HL-60/S4 treated with retinoic acid at 250 ng/mL for 4 days and 3 days (cell line): ENCODE results near the gene NEUROG3.

ENCODE experiments used
- in situ Hi-C: fragments of 300-500 bp; cut with MboI; formaldehyde crosslinking; loops from 2 replicates; pipeline ENCODE4 v1.7.0; 2022; ENCODE audit warnings: low sequenced_read_pairs

Gene NEUROG3, protein sequence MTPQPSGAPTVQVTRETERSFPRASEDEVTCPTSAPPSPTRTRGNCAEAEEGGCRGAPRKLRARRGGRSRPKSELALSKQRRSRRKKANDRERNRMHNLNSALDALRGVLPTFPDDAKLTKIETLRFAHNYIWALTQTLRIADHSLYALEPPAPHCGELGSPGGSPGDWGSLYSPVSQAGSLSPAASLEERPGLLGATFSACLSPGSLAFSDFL

DNA sequence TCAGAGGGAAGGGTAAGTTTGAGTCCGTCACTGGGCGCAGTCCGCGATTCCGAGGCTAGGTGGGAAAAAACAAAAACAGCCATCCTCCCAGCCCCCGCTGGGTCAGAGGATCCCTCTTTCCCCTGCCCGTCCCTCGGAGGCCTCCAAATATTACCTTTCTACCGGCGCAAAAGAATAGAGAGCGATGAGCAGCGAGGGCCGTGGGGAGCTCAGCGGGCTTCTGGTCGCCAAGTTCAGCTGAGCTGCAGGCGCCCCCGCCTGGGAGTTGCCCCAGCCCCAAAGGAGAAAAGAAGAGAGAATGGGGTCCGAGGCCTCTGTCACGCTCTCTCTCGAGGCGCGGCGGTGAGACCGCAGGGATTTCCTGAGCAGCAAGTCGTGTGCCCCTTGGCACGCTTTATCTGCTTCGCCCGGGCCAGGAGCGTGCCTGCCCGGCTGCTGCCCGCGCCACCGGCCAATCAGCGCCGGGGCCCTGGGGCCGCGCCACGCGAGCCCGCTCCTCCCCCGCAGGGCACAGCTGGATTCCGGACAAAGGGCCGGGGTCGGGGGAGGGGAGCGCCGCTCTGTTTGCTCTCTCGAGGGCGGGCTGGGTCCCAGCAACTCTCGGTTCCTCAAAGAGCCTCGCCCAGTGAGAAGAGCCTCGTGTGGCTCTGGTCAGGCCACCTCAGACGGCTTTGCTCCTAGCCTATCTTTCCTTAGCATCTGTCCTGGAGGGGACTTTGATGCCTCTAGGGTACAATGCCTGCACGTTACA, at the start of gene NEUROG3:
Gene NEUROG3 (minus strand): TSS at position 367 of the 751 bp plus-strand sequence. CDS start 379 bp downstream, outside the sequence.
- in situ Hi-C loops, result no loop called here

- in situ Hi-C loops, result no loop called here
Observed at GRCh38 chr10:69620625-69621024, 47.4 kb upstream of the NEUROG3 start.

DNA sequence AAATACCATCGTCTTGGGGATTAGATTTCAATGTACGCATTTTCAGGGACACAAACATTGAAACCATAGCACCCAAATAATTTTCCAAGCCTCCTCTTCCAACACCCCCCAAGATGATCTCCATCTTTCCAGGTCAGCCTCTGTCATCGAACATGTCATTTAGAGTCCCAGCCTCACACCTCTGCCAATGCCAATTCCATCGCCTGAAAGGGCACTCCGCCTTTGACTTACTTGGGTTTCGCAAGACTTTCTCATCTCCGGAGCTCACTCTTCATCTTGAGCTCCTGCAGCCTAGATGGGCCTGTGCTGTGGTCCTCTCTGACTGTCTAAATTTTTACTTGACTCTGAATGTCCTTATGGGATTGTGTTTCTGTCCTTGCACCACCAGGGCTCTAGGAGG, 46.4 kb upstream of the NEUROG3 start:
- in situ Hi-C loops, result no loop called here

DNA sequence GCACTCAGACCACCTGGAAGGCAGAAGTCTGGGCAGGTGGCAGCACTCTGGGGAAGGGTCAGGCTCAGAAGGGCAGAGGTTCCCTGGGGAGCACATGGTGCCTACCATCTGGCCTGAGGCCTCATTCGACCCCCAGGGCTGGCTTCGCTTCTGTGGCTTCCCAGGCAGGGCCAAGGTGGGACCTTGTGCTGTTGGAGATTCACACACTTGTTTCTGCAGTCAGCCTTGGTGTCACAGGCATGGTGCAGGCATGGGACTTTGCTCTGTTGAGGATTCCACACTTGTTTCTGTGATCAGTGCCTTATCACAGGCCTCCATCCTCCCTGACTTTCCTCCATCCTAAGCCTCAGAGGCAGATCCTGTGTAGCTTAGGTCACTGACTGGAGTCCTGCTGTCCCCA, 45.5 kb upstream of the NEUROG3 start:
- in situ Hi-C loops, result no loop called here

DNA sequence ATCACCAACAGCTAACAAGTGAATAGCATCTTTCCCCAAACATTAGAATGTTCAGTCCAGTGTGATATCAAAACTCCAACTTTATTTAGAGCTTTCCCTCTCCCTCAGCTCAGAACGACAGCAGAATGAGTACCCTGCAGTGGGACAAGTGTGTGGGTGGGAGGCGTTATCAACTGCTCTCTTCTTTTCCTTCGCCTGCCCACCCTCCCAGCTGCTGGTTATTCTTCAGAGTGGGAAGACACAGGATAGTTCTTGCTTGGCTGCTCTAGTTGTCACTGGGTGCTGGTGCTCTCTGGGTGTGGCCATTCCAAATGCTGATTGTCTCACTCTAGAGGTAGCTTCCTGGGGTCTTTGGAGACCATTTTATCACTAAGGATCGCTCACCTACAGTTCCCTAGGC, 43.1 kb upstream of the NEUROG3 start:
- in situ Hi-C loops, result no loop called here

DNA sequence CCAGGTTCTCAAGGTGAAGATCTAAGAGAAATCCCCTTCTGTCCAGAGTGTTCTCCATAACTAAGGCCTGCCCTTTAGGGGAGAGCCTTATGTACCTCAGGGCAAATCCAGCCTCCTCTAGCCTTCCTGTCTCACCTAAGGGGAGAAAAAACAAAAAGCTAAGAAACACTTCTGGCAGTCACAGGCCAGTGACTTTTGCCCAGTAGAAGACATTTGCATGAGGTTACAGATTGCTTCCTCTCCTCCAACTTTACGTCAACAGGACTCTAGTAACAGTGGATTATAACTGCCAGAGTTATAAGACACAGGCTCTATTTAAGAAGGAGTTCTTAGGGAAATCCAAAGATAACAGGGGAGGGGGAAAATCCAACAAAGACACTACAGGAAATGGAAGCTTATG, 40.9 kb upstream of the NEUROG3 start:
- in situ Hi-C loops, result no loop called here

DNA sequence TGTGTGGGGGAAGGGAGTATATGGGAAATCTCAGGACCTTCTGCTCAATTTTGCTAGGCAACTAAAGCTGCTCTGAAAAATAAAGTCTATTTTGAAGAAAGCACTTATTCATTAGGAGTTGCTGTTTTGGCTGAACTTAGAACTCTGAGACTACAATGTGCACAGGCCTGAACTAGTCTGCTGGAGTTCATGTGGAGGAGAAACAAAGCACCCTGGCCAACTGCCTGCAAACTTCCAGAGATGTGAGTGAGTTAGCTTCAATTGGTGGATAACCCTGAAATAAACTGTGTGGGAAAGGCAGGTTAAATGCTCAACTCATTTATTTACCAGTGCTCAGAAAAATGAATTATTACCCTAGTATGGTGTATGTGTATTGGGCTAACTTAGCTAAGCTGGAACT, 39.5 kb upstream of the NEUROG3 start:
- in situ Hi-C loops, result no loop called here

DNA sequence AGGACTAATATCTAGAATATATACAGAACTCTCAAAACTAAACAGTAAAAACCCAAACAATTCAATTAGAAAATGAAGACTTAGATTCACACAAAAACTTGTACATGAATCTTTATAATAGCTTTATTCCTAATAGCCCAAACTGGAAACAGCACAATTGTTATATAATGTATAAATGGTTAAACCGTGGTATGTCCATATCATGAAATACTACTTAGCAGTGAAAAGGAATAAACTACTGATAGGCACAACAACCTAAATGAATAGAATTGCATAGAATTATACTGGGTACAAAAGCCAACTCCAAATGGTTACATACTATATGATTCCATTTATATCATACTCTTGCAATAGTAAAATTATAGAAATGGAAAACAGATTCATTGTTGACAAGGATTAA, 35.9 kb upstream of the NEUROG3 start:
- in situ Hi-C loops, result no loop called here

DNA sequence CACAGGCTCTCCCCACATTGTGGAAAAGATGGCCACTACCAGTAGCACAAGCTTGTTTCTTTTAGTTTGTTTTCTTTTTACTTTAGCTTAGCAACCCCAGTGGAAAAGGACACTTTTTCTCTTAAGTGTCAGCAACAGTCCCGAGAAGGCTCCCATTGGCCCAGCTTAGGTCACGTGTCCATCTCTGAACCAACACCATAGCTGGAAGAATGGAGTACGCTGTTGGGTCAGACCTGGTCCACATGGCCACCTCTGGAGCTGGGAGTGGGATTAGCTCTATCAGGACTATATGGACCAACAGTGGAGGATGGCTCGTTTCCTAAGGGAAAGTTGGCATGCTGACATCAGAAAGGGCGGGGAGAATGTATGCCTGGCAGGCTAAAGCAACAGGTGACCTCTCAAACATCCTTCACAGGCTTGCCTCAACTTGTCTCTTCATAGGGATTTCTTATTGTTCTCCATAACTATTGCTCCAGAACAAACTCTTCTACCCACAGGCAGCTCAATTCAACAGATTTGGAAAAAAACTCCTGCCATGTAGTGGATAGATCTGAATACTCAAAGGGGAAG, 27.6 kb upstream of the NEUROG3 start:
- in situ Hi-C loops, result no loop called here

- in situ Hi-C loops, result no loop called here
Observed at GRCh38 chr10:69588358-69588757, 15.1 kb upstream of the NEUROG3 start.

DNA sequence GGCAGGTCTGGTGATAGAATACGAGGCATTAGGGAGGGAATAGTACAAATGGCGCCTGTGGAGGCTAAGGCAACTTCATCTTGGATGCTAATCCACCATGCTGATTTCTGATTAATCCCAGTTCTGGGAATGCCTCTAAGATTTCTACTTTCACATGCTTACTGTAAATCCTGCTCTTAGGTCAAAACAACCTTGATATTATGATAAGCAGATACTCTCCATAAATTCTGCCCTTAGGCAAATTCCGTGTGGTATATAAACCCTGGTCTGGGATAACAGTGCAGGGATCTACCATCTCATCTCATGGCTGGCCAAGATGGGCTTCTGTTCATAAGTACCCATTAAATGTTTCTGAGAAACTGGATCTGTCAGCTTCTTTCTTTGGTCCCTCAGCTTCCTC, 11.4 kb upstream of the NEUROG3 start:
- in situ Hi-C loops, result no loop called here

- in situ Hi-C loops, result no loop called here
Observed at GRCh38 chr10:69583106-69583505, 9.9 kb upstream of the NEUROG3 start.

DNA sequence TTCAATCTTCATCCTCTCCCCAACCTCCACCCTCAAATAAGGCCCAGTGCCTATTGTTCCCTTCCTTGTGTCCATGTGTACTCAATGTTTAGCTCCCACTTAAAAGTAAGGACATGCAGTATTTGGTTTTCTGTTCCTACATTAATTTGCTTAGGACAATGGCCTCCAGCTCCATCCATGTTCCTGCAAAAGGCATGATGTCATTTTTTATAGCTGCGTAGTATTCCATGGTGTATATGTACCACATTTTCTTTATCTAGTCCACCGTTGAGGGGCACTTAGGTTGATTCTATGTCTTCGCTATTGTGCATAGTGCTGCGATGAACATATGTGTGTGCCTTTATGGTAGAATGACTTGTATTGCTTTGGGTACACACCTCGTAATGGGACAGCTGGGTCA, 7.2 kb upstream of the NEUROG3 start:
- in situ Hi-C loops, result no loop called here

- in situ Hi-C loops, result no loop called here
Observed at GRCh38 chr10:69579464-69580060, 6.3 kb upstream of the NEUROG3 start.

GRCh38 chr10:69578508-69578991, 5.3 kb upstream of the NEUROG3 start:
- in situ Hi-C loops, result no loop called here

- in situ Hi-C loops, result no loop called here
Observed at GRCh38 chr10:69577268-69578232, 4.3 kb upstream of the NEUROG3 start.

GRCh38 chr10:69576334-69577011, 3.3 kb upstream of the NEUROG3 start:
- in situ Hi-C loops, result no loop called here

DNA sequence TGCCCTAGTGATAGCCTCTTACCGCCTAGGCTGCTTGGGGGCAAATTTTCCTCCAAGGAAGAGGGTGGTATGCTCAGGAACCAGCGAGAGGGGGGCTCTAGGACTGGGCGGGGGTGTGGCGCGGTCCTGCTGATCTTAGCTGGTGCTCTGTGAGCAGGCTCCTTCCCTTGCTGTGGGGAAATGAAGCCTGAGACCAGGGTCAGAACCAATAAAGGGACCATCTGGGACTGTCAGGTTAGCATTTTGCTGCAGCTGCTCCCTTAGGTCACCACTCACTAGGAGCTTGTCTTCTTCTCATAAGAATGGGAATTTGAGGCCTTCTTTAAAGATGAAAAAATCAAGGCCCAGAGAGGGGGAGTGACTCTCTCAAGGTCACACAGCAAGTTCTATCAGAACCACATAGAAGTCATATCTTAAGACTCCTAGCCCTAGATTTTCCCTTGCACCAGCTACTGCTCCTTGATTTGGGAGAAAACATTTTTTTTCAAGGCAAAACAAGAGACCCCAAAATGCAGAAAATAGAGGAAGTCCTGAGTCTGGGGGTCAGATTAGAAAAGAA, 2.0 kb upstream of the NEUROG3 start:
- in situ Hi-C loops, result no loop called here

- in situ Hi-C loops, result no loop called here
Observed at GRCh38 chr10:69574571-69574978, 1.4 kb upstream of the NEUROG3 start.
